NCI-H526 (cell line): ENCODE results near the gene BTN3A1.

Experiments used
- DNase-seq, 2 experiments: peaks; one replicate each; lab custom pipeline; 2025; lab: John Stamatoyannopoulos, UW

The BTN3A1 gene

DNA sequence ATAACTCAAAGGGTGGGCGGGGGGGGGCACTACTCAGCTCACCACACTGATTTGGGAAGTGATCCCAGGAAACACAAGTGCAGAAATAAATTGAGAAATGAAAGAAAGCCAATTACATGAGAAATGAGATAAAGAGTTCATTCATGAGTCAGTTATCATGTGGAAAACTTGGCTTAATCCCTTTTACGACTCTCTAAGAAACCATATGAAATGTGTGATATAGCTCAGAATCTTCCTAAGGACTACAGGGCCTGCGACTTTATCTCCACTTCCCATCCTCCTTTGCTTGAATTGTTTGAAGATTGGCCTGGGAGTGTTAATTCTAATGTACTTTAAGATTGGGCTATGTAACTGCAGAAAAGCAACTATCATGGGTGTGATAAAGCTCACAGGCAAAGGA lies 22.8 kb upstream of the BTN3A1 start:
- no peak for DNase-seq

DNA sequence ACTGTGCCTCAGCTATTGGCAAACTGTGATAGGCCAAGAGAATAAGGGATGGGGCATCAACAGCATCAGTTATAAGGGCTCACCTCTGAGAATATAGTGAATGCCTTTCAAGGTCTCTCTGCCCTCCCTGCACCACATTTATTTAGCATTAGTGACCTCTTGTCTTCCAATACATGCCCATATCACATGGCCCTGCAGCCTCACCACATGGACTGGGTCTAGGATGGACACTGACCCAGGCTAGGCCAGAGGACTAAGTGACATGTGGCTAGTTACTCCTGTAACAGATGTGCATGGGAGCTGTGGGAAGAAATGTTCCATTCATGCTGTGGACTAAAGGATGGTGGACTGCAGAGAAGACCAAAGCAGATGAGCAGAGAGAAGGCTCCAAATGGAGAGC lies 22.3 kb upstream of the BTN3A1 start:
- no peak for DNase-seq

DNA sequence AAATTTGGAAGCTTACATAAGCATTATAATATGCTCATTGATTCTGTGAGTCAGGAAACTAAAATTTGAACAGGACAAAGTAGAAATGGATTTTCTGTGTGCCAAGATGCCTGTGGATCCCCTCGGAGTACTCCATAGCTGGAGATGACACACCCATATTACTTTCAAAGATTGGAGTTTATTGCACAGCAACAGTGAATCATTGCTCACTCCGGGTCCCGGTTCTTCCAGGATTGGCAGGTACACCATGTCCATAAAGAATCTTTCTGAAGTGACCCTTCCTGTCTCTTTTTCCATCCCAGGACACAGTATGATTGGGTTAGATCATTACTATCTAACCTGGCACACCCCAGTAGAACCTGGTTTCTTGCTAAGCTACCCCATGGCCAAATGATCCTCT lies 21.8 kb upstream of the BTN3A1 start:
- DNase-seq = no peak

DNA sequence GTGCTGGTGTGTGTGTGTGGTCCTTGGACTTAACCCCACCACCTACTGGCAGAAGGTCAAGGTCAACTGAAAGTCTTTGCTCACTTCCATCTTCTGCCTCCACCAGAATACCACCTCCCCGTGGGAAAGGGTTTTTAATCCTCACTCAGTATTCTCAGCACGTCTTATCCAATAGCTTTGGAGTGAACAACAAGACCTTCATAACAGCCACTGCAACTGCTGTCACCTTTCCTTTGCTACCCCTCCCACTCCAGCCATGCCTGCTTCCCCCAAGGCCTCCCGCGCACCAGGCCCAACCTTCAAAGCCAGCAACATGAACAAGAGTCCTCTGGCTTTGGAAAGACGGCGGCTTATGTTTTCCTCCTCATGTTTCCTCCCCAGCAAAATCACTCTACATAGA lies 20.0 kb upstream of the BTN3A1 start:
- no peak for DNase-seq

DNA sequence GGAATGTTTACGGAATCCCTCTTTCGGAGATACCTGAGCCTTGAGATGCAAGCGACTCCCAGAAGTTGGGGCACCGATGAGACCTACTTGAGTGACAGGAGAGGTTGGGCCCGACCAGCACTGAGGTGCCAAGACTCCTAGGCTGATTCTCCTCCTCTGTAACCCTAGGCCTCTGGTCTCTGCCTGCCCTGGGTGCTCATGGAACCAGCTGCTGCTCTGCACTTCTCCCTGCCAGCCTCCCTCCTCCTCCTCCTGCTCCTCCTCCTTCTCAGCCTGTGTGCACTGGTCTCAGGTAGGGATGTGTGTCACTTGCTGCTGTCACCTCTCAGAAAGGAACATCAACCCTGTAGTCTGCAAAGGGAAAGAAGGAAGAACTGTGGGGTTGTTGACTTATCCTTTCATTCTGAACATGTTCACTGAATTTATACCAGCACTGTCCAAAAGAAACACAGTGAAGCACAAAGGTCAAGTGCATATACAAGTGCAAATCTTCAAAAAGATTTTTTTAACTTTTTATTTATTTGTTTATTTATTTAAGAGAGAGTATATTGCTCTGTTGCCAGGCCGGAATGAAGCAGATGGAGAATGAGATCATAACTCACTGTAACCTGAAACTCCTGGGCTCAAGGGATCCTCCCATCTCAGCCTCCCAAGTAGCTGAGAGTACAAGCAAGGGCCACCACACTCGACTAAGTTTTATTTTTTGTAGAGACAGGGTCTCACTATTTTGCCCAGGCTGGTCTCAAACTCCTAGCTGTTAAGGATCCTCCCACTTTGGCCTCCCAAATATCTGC lies 18.3 kb upstream of the BTN3A1 start:
- DNase-seq = peak; percentile 1 to 30

DNA sequence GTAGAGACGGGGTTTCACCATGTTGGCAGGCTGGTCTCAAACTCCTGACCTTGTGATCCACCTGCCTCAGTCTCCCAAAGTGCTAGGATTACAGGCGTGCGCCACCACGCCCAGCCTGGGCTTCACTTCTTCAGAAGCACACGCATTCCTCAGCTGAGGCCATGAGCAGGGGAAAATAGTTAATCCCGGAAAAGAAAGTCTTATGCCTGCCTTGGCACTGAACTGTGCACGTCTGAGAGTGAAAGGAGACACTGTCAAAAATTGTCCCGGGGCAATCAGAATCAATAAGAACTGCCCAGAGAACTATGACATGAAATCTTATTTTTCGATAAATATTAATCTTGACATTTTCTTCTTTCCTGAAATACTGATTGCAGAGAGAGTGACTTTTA lies 16.3 kb upstream of the BTN3A1 start:
- DNase-seq = no peak

DNA sequence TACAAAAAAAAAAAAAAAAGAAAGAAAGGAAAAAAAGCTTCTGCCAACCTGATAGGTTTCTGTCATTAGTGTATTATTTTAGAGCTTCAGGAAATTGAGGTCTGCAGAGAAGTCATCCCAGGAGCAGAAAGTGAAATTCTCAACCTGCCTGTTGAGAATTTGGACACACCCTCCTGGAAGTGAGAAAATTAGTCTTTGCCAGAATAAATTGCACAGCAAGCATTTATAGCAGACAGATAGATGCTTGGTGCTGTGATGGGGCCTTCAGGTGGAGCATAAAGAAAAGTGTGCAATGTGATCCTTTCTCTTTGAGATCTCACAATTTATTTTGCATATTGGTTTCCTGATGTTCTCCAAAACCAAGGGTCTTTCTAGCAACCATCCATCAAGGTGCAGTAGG lies 14.5 kb upstream of the BTN3A1 start:
- DNase-seq = no peak

DNA sequence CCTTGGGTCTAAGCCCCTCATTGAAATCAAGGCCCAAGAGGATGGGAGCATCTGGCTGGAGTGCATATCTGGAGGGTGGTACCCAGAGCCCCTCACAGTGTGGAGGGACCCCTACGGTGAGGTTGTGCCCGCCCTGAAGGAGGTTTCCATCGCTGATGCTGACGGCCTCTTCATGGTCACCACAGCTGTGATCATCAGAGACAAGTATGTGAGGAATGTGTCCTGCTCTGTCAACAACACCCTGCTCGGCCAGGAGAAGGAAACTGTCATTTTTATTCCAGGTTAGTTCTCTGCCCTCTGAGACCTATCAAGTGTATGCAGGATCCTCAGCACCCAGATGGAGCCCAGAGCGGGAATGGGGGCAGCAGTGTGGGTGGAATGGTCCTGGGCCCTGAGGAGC lies 14.1 kb upstream of the BTN3A1 start:
- DNase-seq = no peak

DNA sequence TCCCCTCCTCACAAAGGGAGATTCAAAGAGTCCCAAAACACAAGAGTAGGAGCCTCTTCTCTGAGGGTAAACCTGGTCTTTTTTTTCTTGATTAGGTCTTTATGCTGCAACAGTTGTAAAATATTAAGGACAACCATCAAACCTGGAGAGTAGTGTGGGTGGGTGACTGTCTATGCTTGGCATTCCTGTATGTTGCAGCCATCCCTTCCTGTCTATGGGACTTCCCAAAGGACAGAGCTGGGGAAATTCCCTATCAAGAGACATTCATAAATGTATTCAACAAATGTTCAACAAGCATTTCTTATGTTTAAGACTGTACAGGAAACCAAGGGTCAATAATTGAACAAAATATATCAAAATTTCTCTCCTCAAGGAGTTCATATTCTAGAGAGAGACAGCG lies 13.6 kb upstream of the BTN3A1 start:
- DNase-seq = no peak

DNA sequence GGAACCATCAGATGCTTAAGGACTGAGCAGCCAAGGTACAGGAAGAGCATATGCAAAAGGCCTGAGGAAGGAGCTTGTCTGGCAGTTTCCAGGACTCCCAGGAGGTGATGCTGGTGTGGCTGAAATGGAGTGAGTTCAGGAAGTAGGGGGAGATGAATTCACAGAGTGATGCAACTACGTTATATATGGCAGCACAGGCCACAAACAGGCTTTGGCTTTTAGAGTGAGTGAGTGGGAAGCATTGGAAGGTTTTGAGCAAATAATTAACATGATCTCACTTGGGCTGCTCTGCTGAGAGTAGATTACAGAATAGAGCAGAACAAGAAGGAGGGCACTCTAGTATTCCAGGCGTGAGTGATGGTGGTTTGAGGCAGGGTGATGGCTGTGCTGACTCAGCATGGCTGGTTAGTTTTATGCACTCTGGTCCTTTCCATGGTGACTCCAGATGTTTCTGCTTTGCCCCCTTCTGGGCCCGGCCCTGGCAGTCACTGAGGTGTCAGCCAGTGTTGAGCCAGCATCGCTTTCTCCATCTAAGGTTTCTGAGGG lies 12.7 kb upstream of the BTN3A1 start:
- DNase-seq = no peak

DNA sequence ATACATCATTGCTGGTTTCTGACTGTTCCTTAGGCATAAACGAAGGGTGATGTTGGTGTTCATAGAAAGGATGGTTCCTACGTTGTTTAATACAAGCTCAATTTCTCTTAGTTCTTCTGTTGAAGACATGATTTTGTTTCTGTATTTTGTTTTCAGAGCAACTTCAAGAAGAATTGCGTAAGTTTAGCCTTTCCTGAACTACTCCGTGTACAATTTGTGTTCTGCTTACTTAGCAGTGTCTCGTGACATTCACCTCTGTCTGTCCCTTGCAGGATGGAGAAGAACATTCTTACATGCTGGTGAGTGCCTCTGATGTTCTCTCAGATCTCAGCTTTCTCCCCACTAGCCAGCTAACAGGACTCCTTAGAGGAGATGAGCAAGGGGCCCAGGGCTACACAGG lies 11.5 kb upstream of the BTN3A1 start:
- DNase-seq = no peak

DNA sequence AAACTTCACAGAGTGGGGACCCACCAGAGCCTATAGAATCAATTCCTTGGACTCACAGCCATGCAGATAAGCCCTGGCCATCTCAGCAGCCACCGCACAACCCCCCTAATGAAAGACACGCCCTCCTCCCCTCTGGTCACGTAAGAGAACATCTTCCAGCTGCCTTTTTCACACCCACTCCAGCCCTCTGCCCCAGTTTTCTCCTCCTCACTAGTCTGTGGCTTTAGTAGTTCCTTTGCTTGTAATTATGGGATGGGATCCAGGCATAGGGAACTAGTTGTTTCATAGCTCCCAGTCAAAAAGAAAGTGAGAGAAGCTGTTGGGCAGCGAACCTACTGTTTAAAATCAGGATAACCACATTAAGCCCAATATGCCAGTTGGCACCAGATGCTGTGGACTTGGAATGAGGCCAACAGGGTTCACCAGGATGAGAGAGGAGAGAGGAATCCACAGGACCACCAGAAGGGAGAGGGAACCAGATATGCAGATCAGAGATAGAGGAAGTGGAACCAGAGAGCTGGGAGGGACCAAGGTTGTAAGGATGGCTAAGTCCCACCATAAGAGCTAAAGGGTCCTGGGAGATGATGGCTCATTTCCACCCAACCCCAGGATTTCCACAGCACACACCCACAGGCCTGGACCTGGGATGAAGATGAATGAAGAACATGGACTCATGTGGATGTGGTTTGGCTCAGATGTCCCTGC lies 9.0 kb upstream of the BTN3A1 start:
- DNase-seq = no peak

DNA sequence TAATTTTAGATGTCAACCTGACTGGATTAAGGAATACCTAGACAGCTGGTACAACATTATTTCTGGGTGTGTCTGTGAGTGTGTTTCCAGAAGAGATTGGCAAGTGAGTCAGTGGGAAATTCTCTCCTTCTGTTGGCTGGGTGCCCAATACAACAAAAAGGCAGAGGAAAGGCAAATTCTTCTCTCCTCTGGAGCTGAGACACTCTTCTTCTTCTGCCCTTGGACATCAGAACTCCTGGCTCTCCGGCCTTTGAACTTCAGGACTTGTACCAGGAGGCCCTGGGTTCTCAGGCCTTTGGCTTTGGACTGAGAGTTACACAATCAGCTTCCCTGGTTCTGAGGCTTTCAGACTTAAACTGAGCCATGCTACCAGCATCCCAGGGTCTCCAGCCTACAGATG lies 7.8 kb upstream of the BTN3A1 start:
- DNase-seq = no peak

DNA sequence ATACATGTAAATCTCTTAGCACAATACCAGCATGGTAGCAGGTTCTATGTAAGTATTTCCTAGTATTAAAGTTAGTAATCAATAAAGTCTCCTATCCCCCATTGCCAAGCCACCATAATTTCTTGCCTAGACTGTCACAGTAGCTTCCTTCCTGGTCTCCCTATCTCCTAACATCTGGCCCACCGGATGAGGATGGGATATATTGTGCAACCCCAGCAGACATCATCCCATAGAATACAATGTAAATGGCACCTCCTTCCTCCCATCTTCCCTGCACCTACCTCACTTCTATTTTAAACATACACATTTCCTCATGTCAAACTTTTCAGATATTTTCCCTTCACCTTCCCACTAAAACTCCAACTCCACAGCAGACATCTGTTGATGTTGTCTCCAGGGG lies 3.5 kb upstream of the BTN3A1 start:
- no peak for DNase-seq

DNA sequence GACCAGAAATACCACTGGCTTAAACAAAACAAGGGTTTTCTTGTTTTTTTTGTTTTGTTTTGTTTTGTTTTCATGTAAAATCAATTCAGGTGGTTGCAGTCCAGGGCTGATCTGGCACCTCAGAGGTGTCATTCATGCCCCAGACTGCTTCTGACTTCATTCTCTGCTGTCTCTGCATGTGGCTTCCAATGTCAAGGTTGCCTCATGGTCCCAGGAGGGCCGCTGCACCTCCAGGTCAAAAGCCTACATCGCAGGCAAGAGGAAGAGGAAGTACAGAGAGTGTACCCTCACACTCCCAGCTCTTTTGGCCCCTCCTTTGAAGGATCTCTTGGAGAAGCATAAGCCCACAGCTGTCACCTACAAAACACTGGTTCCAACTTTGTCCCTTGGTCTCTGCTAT lies 1.4 kb upstream of the BTN3A1 start:
- DNase-seq = no peak

DNA sequence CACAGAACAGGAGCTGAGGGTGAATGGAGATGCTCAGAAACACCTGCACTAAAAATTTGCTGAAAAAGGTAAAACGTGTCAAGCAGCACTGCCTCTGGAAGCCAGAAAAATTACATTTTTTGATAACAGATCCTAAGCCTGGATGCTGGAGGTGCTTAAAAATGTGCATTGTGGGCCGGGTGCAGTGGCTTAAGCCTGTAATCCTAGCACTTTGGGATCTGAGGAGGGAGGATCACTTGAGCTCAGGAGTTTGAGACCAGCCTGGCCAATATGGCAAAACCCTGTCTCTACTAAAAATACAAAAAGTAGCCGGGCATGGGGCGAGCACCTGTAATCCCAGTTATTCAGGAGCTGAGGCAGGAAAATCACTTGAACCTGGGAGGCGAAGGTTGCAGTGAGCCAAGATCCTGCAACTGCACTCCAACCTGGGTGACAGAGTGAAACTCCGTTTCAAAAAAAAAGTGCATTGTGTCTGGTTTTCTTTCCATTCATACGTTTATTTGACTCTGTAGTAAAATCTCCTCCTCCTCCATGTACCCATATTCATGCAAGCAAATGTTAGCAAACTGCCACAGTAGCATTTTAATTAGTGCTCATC lies 587 bp upstream of the BTN3A1 start:
- DNase-seq = peak in 1 of 2 experiments; percentile 51

DNA sequence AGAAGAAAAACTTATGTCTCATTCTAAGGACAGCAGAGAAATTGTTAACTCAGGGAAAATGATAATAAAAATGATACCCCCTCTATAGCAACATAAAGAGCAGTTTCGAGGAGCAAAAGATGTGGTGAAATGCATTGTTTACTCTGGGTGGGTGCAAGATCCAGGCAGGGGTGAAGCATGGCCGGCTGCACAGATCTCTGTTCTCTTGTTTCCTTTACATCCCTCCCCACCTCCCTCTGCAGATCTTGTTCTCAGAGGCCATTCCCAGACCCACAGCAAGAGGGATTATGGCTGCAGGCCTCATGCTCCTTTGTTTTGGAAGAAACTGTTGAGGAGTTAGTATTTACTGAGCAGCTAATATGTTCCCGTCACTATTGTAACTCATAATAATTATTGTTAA lies 1.8 kb downstream of the BTN3A1 start:
- no peak for DNase-seq

DNA sequence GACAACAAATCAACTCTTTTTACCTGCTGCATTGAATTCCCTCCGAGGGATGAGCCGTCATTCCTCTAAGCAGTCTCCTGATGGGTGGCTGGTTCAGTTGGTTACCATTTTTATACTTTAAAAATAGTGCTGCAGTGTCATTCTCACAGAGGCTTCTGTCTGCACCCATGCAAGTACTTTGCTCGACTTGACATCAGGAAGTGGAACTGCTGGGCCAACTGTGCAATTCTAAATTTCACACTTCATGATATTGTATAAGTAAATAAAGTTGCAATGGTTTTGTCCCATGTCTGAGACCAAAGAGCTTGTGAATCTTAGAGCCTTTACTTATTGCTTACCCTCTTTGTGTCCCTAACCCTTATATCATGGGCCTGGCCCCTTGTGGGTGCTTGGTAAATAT lies 2.5 kb downstream of the BTN3A1 start:
- no peak for DNase-seq

DNA sequence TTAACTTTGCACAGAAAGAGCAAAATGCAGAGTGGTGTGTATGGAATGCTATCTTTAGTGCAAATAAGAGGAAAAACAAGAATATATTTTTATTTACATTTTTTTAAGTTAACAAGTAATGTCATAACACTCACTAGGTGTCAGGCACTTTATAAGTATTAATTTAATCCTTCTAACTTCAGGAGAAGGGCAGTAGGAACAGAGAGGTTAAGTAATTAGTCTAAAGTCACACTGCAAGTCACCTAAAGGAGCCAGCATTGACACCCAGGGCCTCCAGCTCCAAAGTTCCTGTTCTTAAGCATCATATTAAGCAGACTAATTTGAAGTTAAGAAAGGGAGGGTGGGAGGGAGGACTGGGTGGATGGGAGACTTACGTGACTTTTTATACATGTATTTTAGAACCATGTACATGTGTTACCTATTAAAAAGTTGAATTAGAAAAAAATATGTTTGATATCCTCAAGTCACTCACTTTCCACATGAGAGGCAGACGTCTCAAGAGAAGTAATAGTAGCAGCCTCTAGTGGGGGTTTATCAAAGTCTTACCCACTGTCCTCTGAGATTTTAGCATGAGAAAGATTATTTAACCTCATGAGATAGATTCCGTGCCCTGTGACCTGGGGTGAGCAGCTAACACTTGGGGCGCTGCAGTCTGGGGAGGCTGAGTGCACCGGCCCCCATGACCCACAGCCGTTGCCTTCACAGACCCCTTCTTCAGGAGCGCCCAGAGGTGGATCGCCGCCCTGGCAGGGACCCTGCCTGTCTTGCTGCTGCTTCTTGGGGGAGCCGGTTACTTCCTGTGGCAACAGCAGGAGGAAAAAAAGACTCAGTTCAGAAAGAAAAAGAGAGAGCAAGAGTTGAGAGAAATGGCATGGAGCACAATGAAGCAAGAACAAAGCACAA lies 7.0 kb downstream of the BTN3A1 start:
- no peak for DNase-seq

DNA sequence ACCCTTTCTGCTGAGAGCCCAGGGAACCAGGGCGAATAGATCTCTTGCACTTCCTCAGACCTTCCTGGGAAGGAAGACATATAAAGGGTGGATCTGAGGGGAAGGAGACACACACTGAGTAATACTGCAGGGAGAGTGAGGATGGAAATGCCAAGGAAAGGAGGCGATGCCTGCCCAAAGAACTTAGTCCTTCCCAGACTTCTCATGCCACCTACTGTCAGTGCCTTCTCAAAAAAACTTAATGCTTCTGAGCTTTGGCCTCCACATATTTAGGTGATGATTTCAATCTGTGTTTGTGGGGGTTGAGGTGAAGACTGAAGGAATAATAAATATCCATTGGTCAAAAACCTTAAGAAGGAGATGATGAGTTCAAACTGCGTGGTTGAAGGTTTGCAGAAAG lies 9.7 kb downstream of the BTN3A1 start:
- no peak for DNase-seq

DNA sequence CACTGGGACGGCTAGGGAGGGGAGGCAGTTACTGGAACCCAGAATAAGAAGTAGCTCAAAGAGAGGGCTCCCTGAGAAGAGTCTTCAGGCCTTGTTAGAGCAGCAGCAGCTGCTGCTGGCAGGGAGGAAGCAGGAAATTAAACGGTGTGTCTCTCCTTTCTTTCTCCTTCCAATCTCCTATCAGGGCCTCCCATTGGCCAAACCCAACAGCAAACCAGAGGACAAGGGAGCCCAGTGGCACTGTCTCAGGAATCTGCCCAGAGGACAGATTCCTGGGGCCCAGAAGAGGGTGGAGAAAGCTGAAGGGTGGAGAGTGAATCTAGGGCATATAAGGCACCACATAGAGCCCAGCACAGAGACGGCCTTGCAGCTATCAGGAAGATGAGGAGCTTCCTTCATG lies 10.2 kb downstream of the BTN3A1 start:
- DNase-seq = no peak

DNA sequence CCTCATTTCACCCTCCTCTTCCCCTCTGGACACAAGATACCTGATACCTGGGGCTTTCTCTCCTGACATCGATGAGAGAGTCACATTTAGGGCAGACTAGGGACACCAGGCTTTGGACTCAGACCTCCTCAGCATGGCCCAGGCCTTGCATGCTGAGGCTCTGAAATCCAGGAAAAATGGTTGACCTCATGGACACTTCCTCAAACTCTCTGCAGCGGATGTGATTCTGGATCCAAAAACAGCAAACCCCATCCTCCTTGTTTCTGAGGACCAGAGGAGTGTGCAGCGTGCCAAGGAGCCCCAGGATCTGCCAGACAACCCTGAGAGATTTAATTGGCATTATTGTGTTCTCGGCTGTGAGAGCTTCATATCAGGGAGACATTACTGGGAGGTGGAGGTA lies 10.9 kb downstream of the BTN3A1 start:
- no peak for DNase-seq
